Effector memory CD8-positive, alpha-beta T cell (primary cell): ENCODE data around the gene APOL2.
"Not testable (repeated sequence)": the region's sequence is repeated elsewhere in the genome, so short reads cannot be mapped to it uniquely, and the experiment has no call there.

Experiments
- ATAC-seq: fragments of 150-1000 bp; cut with Tn5 transposase; replicated peaks from 2 replicates; pipeline ENCODE4 v1.10.0; 2021; ENCODE audit warnings: mild to moderate bottlenecking, moderate library complexity
- DNase-seq, 3 experiments: peaks; one replicate each; pipeline ENCODE4 v3.0.0; 2021
- H3K27ac Mint-ChIP-seq, 2 donors: one replicate each; pipeline ENCODE4 v1.8.0; 2022; ENCODE audit warnings: mild to moderate bottlenecking in 2 of 2, mixed read lengths in 2 of 2, moderate library complexity in 2 of 2
- H3K27me3 Mint-ChIP-seq, 2 donors: one replicate each; pipeline ENCODE4 v1.8.0; 2022; ENCODE audit warnings: mixed read lengths in 2 of 2
- H3K36me3 Mint-ChIP-seq: one replicate; pipeline ENCODE4 v1.8.0; 2022; ENCODE audit warnings: mild to moderate bottlenecking, moderate library complexity, mixed read lengths; ENCODE audit not compliant: insufficient read depth
- H3K4me1 Mint-ChIP-seq, 2 donors: one replicate each; pipeline ENCODE4 v1.8.0; 2022; ENCODE audit warnings: low read depth in 2 of 2, mixed read lengths in 2 of 2
- H3K4me3 Mint-ChIP-seq, 2 donors: one replicate each; pipeline ENCODE4 v1.8.0; 2022; ENCODE audit warnings: mild to moderate bottlenecking in 2 of 2, mixed read lengths in 2 of 2, moderate library complexity in 2 of 2
- H3K9me3 Mint-ChIP-seq, 2 donors: one replicate each; pipeline ENCODE4 v1.8.0; 2022; ENCODE audit warnings: mixed read lengths in 2 of 2

Gene APOL2

GRCh38 chr22:36231051-36231450 is 8.3 kb downstream of the APOL2 start:
- not testable (repeated sequence) for H3K4me3 Mint-ChIP-seq, H3K27me3 Mint-ChIP-seq, H3K9me3 Mint-ChIP-seq, ATAC-seq, DNase-seq
- Mint-ChIP-seq H3K4me1 (peaks cover 20 to 36% of the 10 kb centered on the region in 2 donors), H3K27ac (peak overlapping the region; percentile 12 to 68), H3K36me3 (peaks cover 88% of the 10 kb centered on the region)

- H3K36me3 Mint-ChIP-seq: peaks cover 79% of the 10 kb centered on the region
- H3K27me3 Mint-ChIP-seq, H3K4me3 Mint-ChIP-seq, H3K9me3 Mint-ChIP-seq, ATAC-seq, DNase-seq: not testable (repeated sequence)
- peak overlapping the region; percentile 74 to 80 for H3K27ac Mint-ChIP-seq
- H3K4me1 Mint-ChIP-seq: peaks cover 9 to 22% of the 10 kb centered on the region in 2 donors
Measured at GRCh38 chr22:36229649-36230048, 9.7 kb downstream of the APOL2 start.

GRCh38 chr22:36228944-36229343 is 10.4 kb downstream of the APOL2 start:
- Mint-ChIP-seq H3K27me3 (no peaks in the 10 kb centered on the region), H3K9me3 (no peaks in the 10 kb centered on the region), H3K27ac (peak overlapping the region; percentile 74 to 80), H3K36me3 (peaks cover 72% of the 10 kb centered on the region), H3K4me3 (no peak overlapping the region), H3K4me1 (peaks cover 6 to 15% of the 10 kb centered on the region in 2 donors)
- ATAC-seq (no peak), DNase-seq (no peak)

- not testable (repeated sequence) for H3K27ac Mint-ChIP-seq, ATAC-seq, H3K4me1 Mint-ChIP-seq, DNase-seq, H3K27me3 Mint-ChIP-seq, H3K9me3 Mint-ChIP-seq, H3K4me3 Mint-ChIP-seq
- H3K36me3 Mint-ChIP-seq: peaks cover 72% of the 10 kb centered on the region
Measured at GRCh38 chr22:36228369-36228768, 11.0 kb downstream of the APOL2 start.

GRCh38 chr22:36227806-36228205 is 11.5 kb downstream of the APOL2 start:
- H3K4me3 Mint-ChIP-seq: no peak overlapping the region
- no peak for DNase-seq
- peaks cover 3 to 4% of the 10 kb centered on the region in 2 donors for H3K4me1 Mint-ChIP-seq
- no peak overlapping the region for H3K27ac Mint-ChIP-seq
- no peaks in the 10 kb centered on the region for H3K27me3 Mint-ChIP-seq
- H3K36me3 Mint-ChIP-seq: peaks cover 69% of the 10 kb centered on the region
- H3K9me3 Mint-ChIP-seq: no peaks in the 10 kb centered on the region
- ATAC-seq: no peak

GRCh38 chr22:36227396-36227795 is 11.9 kb downstream of the APOL2 start:
- no peak for ATAC-seq
- no peaks in the 10 kb centered on the region for H3K9me3 Mint-ChIP-seq

GRCh38 chr22:36226189-36226588 is 13.1 kb downstream of the APOL2 start:
- Mint-ChIP-seq H3K27ac (peak overlapping the region; percentile 51 to 69), H3K9me3 (no peaks in the 10 kb centered on the region), H3K36me3 (peaks cover 54% of the 10 kb centered on the region), H3K4me1 (peaks cover 8 to 16% of the 10 kb centered on the region in 2 donors), H3K4me3 (no peak overlapping the region), H3K27me3 (no peaks in the 10 kb centered on the region)
- DNase-seq (no peak), ATAC-seq (no peak)

More at GRCh38 chr22:36227396-36227795, 11.9 kb downstream of the APOL2 start:
- H3K4me3 Mint-ChIP-seq: no peak overlapping the region
- H3K4me1 Mint-ChIP-seq: peaks cover 3 to 6% of the 10 kb centered on the region in 2 donors
- H3K27ac Mint-ChIP-seq: no peak overlapping the region
- no peaks in the 10 kb centered on the region for H3K27me3 Mint-ChIP-seq
- DNase-seq: no peak
- peaks cover 66% of the 10 kb centered on the region for H3K36me3 Mint-ChIP-seq

GRCh38 chr22:36225333-36225922 is 13.9 kb downstream of the APOL2 start:
- peaks cover 46% of the 10 kb centered on the region for H3K36me3 Mint-ChIP-seq
- H3K27me3 Mint-ChIP-seq: peaks cover 0 to 3% of the 10 kb centered on the region in 2 donors
- peak overlapping the region in 1 of 2 donors; percentile 51 for H3K27ac Mint-ChIP-seq
- peaks cover 7 to 16% of the 10 kb centered on the region in 2 donors for H3K4me1 Mint-ChIP-seq
- ATAC-seq (no peak), DNase-seq (no peak)
- H3K9me3 Mint-ChIP-seq: no peaks in the 10 kb centered on the region
- H3K4me3 Mint-ChIP-seq: no peak overlapping the region

GRCh38 chr22:36224245-36224644 is 15.1 kb downstream of the APOL2 start:
- no peaks in the 10 kb centered on the region for H3K9me3 Mint-ChIP-seq
- H3K27me3 Mint-ChIP-seq: peaks cover 1 to 7% of the 10 kb centered on the region in 2 donors
- H3K4me3 Mint-ChIP-seq: no peak overlapping the region
- ATAC-seq (no peak), DNase-seq (no peak)
- H3K27ac Mint-ChIP-seq: peak overlapping the region in 1 of 2 donors; percentile 39
- peaks cover 7 to 16% of the 10 kb centered on the region in 2 donors for H3K4me1 Mint-ChIP-seq
- H3K36me3 Mint-ChIP-seq: peaks cover 34% of the 10 kb centered on the region

GRCh38 chr22:36223504-36223903 is 15.8 kb downstream of the APOL2 start:
- Mint-ChIP-seq H3K4me1 (peaks cover 7 to 15% of the 10 kb centered on the region in 2 donors), H3K27ac (no peak overlapping the region), H3K4me3 (no peak overlapping the region), H3K36me3 (peaks cover 27% of the 10 kb centered on the region), H3K9me3 (no peaks in the 10 kb centered on the region), H3K27me3 (peaks cover 9 to 14% of the 10 kb centered on the region in 2 donors)
- ATAC-seq (no peak), DNase-seq (no peak)

- H3K4me3 Mint-ChIP-seq: no peak overlapping the region
- H3K9me3 Mint-ChIP-seq: no peaks in the 10 kb centered on the region
- H3K4me1 Mint-ChIP-seq: peaks cover 7 to 15% of the 10 kb centered on the region in 2 donors
- H3K36me3 Mint-ChIP-seq: peaks cover 22% of the 10 kb centered on the region
- no peak overlapping the region for H3K27ac Mint-ChIP-seq
- ATAC-seq (no peak), DNase-seq (no peak)
- peaks cover 14 to 19% of the 10 kb centered on the region in 2 donors for H3K27me3 Mint-ChIP-seq
Measured at GRCh38 chr22:36222887-36223450, 16.4 kb downstream of the APOL2 start.

GRCh38 chr22:36221799-36222751 is 17.3 kb downstream of the APOL2 start:
- Mint-ChIP-seq H3K27me3 (peaks cover 22 to 28% of the 10 kb centered on the region in 2 donors), H3K4me1 (peaks cover 7 to 15% of the 10 kb centered on the region in 2 donors), H3K27ac (no peak overlapping the region), H3K36me3 (peaks cover 13% of the 10 kb centered on the region), H3K4me3 (no peak overlapping the region), H3K9me3 (no peaks in the 10 kb centered on the region)
- ATAC-seq (peak; percentile 92), DNase-seq (peak; percentile 36 to 47 (median 37))

GRCh38 chr22:36220451-36220921 is 18.8 kb downstream of the APOL2 start:
- ATAC-seq: no peak
- H3K9me3 Mint-ChIP-seq: no peaks in the 10 kb centered on the region
- no peak for DNase-seq
- H3K4me1 Mint-ChIP-seq: peaks cover 5 to 15% of the 10 kb centered on the region in 2 donors
- peak overlapping the region in 1 of 2 donors; percentile 8 for H3K27ac Mint-ChIP-seq
- no peak overlapping the region for H3K4me3 Mint-ChIP-seq
- H3K27me3 Mint-ChIP-seq: peaks cover 30 to 40% of the 10 kb centered on the region in 2 donors
- H3K36me3 Mint-ChIP-seq: no peaks in the 10 kb centered on the region
